GM18526 (cell line): Measurements from ENCODE around the gene CBX6.

Source experiments
- POLR2A ChIP-seq: IDR thresholded peaks from 3 replicates; pipeline ENCODE4 v1.6.1; 2011; ENCODE audit not compliant: insufficient read length; ENCODE audit errors: extremely low read depth

Gene CBX6

DNA sequence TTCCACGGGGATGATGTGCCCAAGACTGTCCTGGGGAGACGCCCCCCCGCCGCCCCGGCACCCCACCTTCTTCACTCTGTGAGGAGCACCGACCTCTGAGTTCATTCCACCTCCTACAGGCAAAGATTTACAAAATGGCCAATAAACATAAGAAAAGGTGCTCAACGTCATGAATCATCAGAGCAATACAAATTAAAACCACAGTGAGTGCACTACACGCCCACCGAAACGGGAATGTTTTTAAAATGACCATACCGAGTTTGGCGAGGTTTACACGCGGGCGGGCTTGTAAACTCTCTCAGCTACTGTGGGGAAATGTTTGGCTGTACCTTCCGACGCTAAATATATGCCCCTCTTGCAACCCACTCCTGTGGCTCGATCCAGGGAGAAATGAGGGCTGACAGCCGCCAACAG is 36.1 kb downstream of the CBX6 start:
- TF ChIP-seq POLR2A: no peak

DNA sequence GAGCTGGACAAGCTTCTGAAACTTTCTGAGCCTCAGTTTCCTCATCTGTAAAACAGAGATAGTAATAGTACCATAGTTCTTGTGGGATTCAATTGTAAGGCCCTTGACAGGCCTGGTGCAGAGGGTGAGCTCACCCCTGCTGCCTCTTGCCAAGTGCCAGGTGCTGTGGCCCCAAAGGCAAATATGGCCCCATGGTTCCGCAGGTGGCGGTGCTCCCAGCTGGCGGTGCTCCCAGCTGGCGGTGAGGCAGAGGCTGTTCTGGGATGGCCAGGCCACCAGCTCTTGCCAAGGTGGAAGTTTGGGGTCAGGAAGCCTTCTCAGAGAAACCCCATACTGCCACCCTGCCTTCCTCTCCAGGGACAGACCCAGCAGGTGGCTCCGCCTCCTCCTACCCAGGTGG is 37.0 kb downstream of the CBX6 start:
- no peak for TF ChIP-seq POLR2A

DNA sequence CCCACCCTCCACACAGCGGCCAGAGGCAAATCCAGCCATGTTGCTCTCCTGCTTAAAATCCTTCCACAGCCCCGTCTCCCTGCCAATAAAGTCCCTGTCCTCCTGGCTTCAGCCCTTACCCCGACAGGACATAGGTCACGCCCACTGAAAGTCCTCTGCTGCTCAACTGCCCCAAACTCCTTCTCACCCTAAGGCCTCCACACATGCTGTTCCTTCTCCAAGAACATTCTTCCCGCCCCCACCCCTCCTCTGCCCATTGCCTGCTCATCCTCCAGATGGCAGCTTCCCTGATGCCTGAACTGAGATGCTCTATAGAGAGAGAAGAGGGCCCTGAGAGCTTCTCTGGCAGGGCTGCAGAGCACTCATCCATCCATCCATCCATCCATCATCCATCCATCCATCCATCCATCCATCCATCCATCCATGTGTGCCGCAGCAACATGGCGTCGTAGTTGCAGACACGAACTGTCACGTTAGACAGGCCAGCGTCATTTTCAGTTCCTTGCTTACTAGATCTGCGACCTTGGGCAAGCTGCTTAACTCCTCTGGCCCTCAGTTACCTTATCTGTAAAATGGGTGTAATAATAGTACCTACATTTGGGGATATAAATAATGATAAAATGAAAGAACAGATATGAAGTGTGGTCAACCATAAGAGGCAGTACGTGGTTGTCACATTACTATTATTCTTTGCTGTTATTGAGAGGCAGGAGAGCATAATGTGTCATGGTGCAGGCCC is 37.6 kb downstream of the CBX6 start:
- TF ChIP-seq POLR2A: no peak

GRCh38 chr22:38833061-38833460 is 39.0 kb downstream of the CBX6 start:
- TF ChIP-seq POLR2A: no peak

GRCh38 chr22:38832005-38832978 is 39.7 kb downstream of the CBX6 start:
- TF ChIP-seq POLR2A: no peak

DNA sequence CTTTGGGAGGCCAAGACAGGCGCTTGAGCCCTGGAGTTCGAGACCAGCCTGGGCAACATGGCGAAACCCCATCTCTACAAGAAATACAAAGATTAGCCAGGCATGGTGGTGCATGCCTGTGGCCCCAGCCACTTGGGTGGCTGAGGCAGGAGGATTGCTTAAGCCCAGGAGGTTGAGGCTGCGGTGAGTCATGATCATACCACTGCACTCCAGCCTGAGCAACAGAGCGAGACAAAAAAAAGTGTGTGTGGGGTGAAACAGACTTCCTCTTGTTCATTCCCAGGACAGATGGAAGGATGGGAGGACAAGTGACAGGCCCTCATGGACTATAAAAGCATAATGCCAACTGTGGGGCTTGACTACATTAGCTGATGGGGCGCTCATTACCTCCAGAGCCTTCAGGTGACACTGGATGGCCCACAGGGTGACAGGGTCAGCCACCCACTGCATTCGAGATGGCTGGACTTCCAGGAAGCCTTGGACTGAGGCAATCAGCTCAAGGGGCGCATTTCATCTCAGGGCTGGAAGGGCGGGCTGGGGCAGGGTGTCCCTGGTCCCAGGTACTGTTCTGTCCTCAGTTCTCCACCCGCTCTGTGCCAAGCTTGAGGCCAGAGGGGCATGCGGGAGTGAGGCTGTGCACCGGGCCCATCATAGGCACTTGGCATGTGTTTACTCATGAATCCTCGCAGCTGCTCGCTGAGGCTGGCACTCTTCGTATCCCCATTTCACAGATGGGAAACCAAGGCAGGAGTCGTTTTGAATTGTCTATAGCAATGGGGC is 40.7 kb downstream of the CBX6 start:
- TF ChIP-seq POLR2A: no peak

DNA sequence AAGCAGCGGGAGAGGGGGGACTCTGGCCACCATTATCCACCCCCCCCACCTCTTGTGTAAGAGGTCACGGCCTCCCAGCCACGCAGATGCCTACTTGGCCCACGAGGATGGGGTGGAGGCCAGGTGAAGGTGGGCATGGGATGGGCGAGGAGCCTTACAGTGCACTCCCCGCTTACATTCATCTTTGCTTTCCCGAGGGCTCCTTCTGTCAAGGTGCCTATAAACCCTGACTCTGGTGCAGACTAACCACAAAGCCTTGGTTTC is 41.2 kb downstream of the CBX6 start:
- no peak for TF ChIP-seq POLR2A

GRCh38 chr22:38830026-38830844 is 41.8 kb downstream of the CBX6 start:
- no peak for TF ChIP-seq POLR2A

GRCh38 chr22:38829485-38829884 is 42.5 kb downstream of the CBX6 start:
- TF ChIP-seq POLR2A: no peak

DNA sequence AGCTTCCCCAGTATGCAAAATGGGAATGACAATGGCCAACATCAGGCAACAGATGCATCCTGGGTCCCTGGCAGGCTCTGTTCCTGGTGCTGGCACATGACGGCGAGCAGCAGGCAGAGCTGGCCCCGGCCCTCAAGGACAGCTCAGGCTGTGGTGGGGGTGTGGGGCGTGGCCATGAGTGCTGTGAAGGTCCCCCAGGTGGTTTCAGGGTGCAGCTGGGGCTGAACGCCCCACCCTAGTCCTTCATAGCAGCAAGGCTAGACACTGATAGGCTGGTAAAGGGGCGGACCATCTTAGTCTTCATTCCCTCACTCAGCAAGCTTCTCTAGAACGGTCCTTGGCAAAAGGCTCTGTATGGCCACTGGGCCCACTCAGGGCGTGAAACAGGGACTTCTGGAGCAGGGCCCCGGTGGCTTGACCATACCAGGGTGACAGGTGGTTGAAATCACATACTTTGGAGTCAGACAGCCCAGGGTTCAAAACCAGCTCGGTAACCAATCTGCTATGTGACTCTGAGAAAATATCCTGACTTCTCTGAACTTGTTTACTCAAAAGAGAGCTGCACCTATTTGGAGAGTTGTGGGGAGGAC is 43.3 kb downstream of the CBX6 start:
- TF ChIP-seq POLR2A: no peak

DNA sequence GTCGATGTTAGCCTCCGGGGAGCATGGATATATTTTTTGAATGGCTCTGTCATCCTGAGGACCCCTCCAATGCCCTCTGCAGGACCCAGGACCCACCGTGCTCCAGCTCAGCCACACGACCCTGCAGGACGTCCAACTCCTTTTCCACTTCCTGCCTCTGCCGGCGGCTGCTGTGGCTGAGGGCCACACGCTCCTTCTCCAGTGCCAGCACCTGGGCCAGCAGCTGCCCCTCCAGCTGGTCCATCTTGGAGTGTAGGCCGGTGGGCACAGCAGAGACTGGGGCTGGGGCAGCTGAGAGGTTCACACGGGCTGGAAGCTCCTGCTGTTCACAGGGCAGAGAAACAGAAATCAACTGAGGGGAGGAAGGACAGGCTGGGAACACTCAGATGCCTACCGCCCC is 43.8 kb downstream of the CBX6 start:
- TF ChIP-seq POLR2A: no peak

GRCh38 chr22:38827510-38827909 is 44.5 kb downstream of the CBX6 start:
- no peak for TF ChIP-seq POLR2A

DNA sequence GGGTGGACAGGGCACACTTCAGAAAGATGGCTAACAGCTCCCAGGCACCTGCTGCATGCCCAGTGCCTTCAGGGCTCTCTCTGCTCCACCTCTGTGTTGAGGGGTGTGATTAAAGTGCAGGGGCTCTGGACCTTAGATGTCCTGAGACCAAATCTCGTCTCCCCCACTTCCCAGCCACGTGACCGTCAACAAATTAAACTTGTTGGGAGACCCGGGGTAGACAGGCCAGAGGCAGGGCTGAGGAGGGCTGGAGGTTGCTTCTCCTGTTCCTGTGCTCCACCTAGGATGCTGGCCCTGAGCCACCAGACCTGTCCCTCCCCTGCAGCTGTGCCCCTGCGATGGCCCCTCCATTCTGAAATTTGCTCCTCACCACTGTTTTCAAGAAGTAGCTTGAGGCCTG is 45.2 kb downstream of the CBX6 start:
- TF ChIP-seq POLR2A: no peak

DNA sequence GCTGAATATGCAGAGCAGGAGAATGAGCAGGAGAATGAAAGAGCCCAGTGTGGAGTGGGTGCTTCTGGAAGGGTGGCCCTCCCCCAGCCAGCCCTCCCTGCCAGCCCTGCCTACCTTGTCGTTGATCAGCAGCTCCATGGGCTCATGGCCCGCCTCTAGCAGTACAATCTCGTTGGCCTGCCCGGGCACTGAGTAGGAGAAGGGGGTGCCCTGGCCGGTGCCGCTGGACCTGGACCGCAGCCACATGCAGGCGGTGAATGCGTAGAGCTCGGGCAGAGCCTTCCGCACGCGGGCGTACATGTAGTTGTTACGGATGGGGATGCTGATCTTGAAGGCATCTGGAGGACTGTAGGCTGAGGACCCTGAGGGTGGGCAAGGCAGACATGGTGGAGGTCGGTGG is 45.6 kb downstream of the CBX6 start:
- no peak for TF ChIP-seq POLR2A
